ENCODE results near the gene ETS1.
A peak's percentile ranks its signal among the peaks of the same experiment; 100 is the strongest.

Gene ETS1

GRCh38 chr11:128499613-128500253 lies 87.6 kb downstream of the ETS1 start:
- DNase-seq, result no peak

- DNase-seq, result no peak
These were observed 88.6 kb downstream of the ETS1 start for GRCh38 chr11:128498721-128499245.

- DNase-seq, result no peak
These were observed 89.6 kb downstream of the ETS1 start for GRCh38 chr11:128497776-128498095.

GRCh38 chr11:128497061-128497775 lies 90.1 kb downstream of the ETS1 start:
- no peak for DNase-seq

GRCh38 chr11:128496692-128497060 lies 90.7 kb downstream of the ETS1 start:
- DNase-seq, result no peak

GRCh38 chr11:128496249-128496648 lies 91.1 kb downstream of the ETS1 start:
- DNase-seq, result no peak

- no peak for DNase-seq
These were observed 92.7 kb downstream of the ETS1 start for GRCh38 chr11:128494418-128495332.

- no peak for DNase-seq
These were observed 93.8 kb downstream of the ETS1 start for GRCh38 chr11:128493570-128493965.

- DNase-seq, result no peak
These were observed 94.3 kb downstream of the ETS1 start for GRCh38 chr11:128492903-128493569.

GRCh38 chr11:128492461-128492860 lies 94.9 kb downstream of the ETS1 start:
- no peak for DNase-seq

- no peak for DNase-seq
These were observed 96.0 kb downstream of the ETS1 start for GRCh38 chr11:128491195-128491936.

GRCh38 chr11:128490092-128490491 lies 97.3 kb downstream of the ETS1 start:
- no peak for DNase-seq

GRCh38 chr11:128488471-128488870 lies 98.9 kb downstream of the ETS1 start:
- peak; percentile 51 for DNase-seq

GRCh38 chr11:128487978-128488377 lies 99.4 kb downstream of the ETS1 start:
- no peak for DNase-seq

- no peak for DNase-seq
These were observed 103.2 kb downstream of the ETS1 start for GRCh38 chr11:128484172-128484571.

- no peak for DNase-seq
These were observed 104.1 kb downstream of the ETS1 start for GRCh38 chr11:128483211-128483788.

GRCh38 chr11:128482512-128483191 lies 104.7 kb downstream of the ETS1 start:
- DNase-seq, result peak; percentile 65

GRCh38 chr11:128482092-128482491 lies 105.3 kb downstream of the ETS1 start:
- no peak for DNase-seq

GRCh38 chr11:128481135-128481534 lies 106.2 kb downstream of the ETS1 start:
- no peak for DNase-seq

GRCh38 chr11:128480665-128481064 lies 106.7 kb downstream of the ETS1 start:
- no peak for DNase-seq

GRCh38 chr11:128480066-128480465 lies 107.3 kb downstream of the ETS1 start:
- DNase-seq, result no peak

Measured in stimulated activated CD4-positive, alpha-beta T cell treated with anti-CD3 and anti-CD28 coated beads, Interleukin-4, amount 100 ng/mL, for 24 hours (primary cell).